ENCODE results near the gene ZFHX3. TPM values are rescaled to one million over a fixed set of nuclear protein-coding genes. Genes with fewer than 3 reads are reported as not detected.
A peak's percentile ranks its signal among the peaks of the same experiment; 100 is the strongest.

Gene ZFHX3
- polyA plus RNA-seq, 4 donors, result 0.45 to 12.8 (median 2.7) TPM

- Histone ChIP-seq H3K4me3 (ENCODE audit: low read depth in 1 of 3, low read length in 3 of 3) (no peak overlapping the region), H3K36me3 (ENCODE audit: control insufficient read depth in 3 of 3, insufficient read depth in 2 of 3, low read depth in 1 of 3, low read length in 3 of 3) (peaks cover 0 to 7% (median 0%) of the 10 kb centered on the region in 3 donors), H3K27ac (ENCODE audit: low read depth in 1 of 3, low read length in 2 of 3) (peak overlapping the region in 1 of 3 donors; percentile 87), H3K27me3 (ENCODE audit: control insufficient read depth in 3 of 3, insufficient read depth in 3 of 3, low read length in 3 of 3) (no peaks in the 10 kb centered on the region), H3K4me1 (ENCODE audit: control insufficient read depth in 3 of 3, insufficient read depth in 2 of 3, low read depth in 1 of 3, low read length in 2 of 3) (peaks cover 7 to 61% (median 13%) of the 10 kb centered on the region in 3 donors), H3K9me3 (ENCODE audit: control insufficient read depth in 2 of 2, insufficient read depth in 1 of 2, low read depth in 1 of 2, low read length in 1 of 2) (no peaks in the 10 kb centered on the region)
- DNase-seq (peak in 1 of 2 donors; percentile 32), FAIRE-seq (no peak)
- 42 to 85% (median 59%) methylated on average over 8 of the region's 8 CpGs for WGBS, 3 donors
These were observed 171.7 kb downstream of the ZFHX3 start for GRCh38 chr16:72876221-72876620.

- Histone ChIP-seq H3K4me3 (ENCODE audit: low read depth in 1 of 3, low read length in 3 of 3) (no peak overlapping the region), H3K27ac (ENCODE audit: low read depth in 1 of 3, low read length in 2 of 3) (peak overlapping the region in 1 of 3 donors; percentile 87), H3K9me3 (ENCODE audit: control insufficient read depth in 2 of 2, insufficient read depth in 1 of 2, low read depth in 1 of 2, low read length in 1 of 2) (no peaks in the 10 kb centered on the region), H3K27me3 (ENCODE audit: control insufficient read depth in 3 of 3, insufficient read depth in 3 of 3, low read length in 3 of 3) (no peaks in the 10 kb centered on the region), H3K4me1 (ENCODE audit: control insufficient read depth in 3 of 3, insufficient read depth in 2 of 3, low read depth in 1 of 3, low read length in 2 of 3) (peaks cover 7 to 57% (median 13%) of the 10 kb centered on the region in 3 donors), H3K36me3 (ENCODE audit: control insufficient read depth in 3 of 3, insufficient read depth in 2 of 3, low read depth in 1 of 3, low read length in 3 of 3) (peaks cover 0 to 7% (median 0%) of the 10 kb centered on the region in 3 donors)
- FAIRE-seq, result no peak
- 38 to 61% (median 54%) methylated on average over 12 of the region's 12 CpGs for WGBS, 3 donors
- DNase-seq, result peak; percentile 53 to 86
These were observed 172.5 kb downstream of the ZFHX3 start for GRCh38 chr16:72875291-72876031.

GRCh38 chr16:72873853-72874252 lies 174.1 kb downstream of the ZFHX3 start:
- H3K27me3 ChIP-seq (ENCODE audit: control insufficient read depth in 3 of 3, insufficient read depth in 3 of 3, low read length in 3 of 3), result no peaks in the 10 kb centered on the region
- 93 to 96% (median 94%) methylated on average over 8 of the region's 8 CpGs for WGBS, 3 donors
- no peak for DNase-seq
- H3K9me3 ChIP-seq (ENCODE audit: control insufficient read depth in 2 of 2, insufficient read depth in 1 of 2, low read depth in 1 of 2, low read length in 1 of 2), result no peaks in the 10 kb centered on the region
- H3K4me1 ChIP-seq (ENCODE audit: control insufficient read depth in 3 of 3, insufficient read depth in 2 of 3, low read depth in 1 of 3, low read length in 2 of 3), result peaks cover 7 to 46% (median 13%) of the 10 kb centered on the region in 3 donors
- no peaks in the 10 kb centered on the region for H3K36me3 ChIP-seq (ENCODE audit: control insufficient read depth in 3 of 3, insufficient read depth in 2 of 3, low read depth in 1 of 3, low read length in 3 of 3)
- no peak overlapping the region for H3K27ac ChIP-seq (ENCODE audit: low read depth in 1 of 3, low read length in 2 of 3)
- FAIRE-seq, result no peak
- no peak overlapping the region for H3K4me3 ChIP-seq (ENCODE audit: low read depth in 1 of 3, low read length in 3 of 3)

DNA sequence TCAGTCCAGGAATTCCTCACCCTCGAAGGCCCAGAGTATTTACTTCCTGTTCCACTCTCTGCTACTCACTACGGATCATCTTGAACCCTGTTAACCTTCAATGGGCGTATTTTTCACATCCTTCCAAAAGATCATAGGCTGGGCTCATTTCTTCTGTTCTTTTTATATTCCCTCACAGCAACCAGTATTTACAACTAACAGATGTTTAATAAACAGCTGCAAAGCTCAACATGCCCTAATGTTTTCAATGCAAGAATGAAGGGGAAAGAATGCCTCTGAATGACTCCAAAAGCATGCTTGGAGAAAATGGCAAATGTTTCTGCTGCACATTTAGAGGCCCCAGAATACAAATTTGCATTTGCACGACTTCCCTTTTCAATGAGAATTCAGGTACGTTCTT lies 174.9 kb downstream of the ZFHX3 start:
- no peaks in the 10 kb centered on the region for H3K9me3 ChIP-seq (ENCODE audit: control insufficient read depth in 2 of 2, insufficient read depth in 1 of 2, low read depth in 1 of 2, low read length in 1 of 2)
- H3K4me3 ChIP-seq (ENCODE audit: low read depth in 1 of 3, low read length in 3 of 3), result no peak overlapping the region
- peaks cover 5 to 39% (median 13%) of the 10 kb centered on the region in 3 donors for H3K4me1 ChIP-seq (ENCODE audit: control insufficient read depth in 3 of 3, insufficient read depth in 2 of 3, low read depth in 1 of 3, low read length in 2 of 3)
- no peaks in the 10 kb centered on the region for H3K27me3 ChIP-seq (ENCODE audit: control insufficient read depth in 3 of 3, insufficient read depth in 3 of 3, low read length in 3 of 3)
- H3K27ac ChIP-seq (ENCODE audit: low read depth in 1 of 3, low read length in 2 of 3), result peak overlapping the region in 1 of 3 donors; percentile 69
- DNase-seq (peak in 1 of 2 donors; percentile 20), FAIRE-seq (no peak)
- H3K36me3 ChIP-seq (ENCODE audit: control insufficient read depth in 3 of 3, insufficient read depth in 2 of 3, low read depth in 1 of 3, low read length in 3 of 3), result no peaks in the 10 kb centered on the region
- 64 to 91% (median 86%) methylated on average over 5 of the region's 5 CpGs for WGBS, 3 donors

GRCh38 chr16:72865835-72866234 lies 182.1 kb downstream of the ZFHX3 start:
- Histone ChIP-seq H3K36me3 (ENCODE audit: control insufficient read depth in 3 of 3, insufficient read depth in 2 of 3, low read depth in 1 of 3, low read length in 3 of 3) (peaks cover 0 to 7% (median 0%) of the 10 kb centered on the region in 3 donors), H3K4me1 (ENCODE audit: control insufficient read depth in 3 of 3, insufficient read depth in 2 of 3, low read depth in 1 of 3, low read length in 2 of 3) (no peaks in the 10 kb centered on the region), H3K4me3 (ENCODE audit: low read depth in 1 of 3, low read length in 3 of 3) (no peak overlapping the region), H3K27me3 (ENCODE audit: control insufficient read depth in 3 of 3, insufficient read depth in 3 of 3, low read length in 3 of 3) (no peaks in the 10 kb centered on the region), H3K27ac (ENCODE audit: low read depth in 1 of 3, low read length in 2 of 3) (no peak overlapping the region), H3K9me3 (ENCODE audit: control insufficient read depth in 2 of 2, insufficient read depth in 1 of 2, low read depth in 1 of 2, low read length in 1 of 2) (no peaks in the 10 kb centered on the region)
- FAIRE-seq (no peak), DNase-seq (no peak)
- 89 to 94% (median 93%) methylated on average over 7 of the region's 7 CpGs for WGBS, 3 donors

DNA sequence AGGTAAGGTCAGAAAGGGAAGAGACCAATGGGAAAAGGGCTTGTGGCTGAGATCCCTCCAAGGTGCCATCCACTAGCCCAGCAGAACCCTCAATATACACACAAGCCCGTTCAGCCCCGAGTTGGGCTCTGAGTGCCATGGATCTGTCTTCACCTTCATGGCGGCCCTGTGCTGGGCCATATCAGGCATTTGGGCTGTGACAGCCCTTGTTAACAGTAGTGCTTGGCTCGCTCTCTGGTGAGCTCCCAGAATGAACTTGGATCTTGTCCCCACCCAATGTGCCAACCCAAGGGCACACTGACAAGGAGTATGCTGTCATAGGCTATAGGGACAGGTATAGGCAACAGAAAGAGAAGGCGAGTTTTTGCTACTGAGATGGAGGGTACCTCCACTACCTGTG lies 182.7 kb downstream of the ZFHX3 start:
- no peak for FAIRE-seq
- H3K9me3 ChIP-seq (ENCODE audit: control insufficient read depth in 2 of 2, insufficient read depth in 1 of 2, low read depth in 1 of 2, low read length in 1 of 2), result no peaks in the 10 kb centered on the region
- peaks cover 0 to 7% (median 0%) of the 10 kb centered on the region in 3 donors for H3K36me3 ChIP-seq (ENCODE audit: control insufficient read depth in 3 of 3, insufficient read depth in 2 of 3, low read depth in 1 of 3, low read length in 3 of 3)
- WGBS, 3 donors, result 94 to 96% (median 95%) methylated on average over 5 of the region's 5 CpGs
- DNase-seq, result no peak
- H3K27me3 ChIP-seq (ENCODE audit: control insufficient read depth in 3 of 3, insufficient read depth in 3 of 3, low read length in 3 of 3), result no peaks in the 10 kb centered on the region
- H3K4me1 ChIP-seq (ENCODE audit: control insufficient read depth in 3 of 3, insufficient read depth in 2 of 3, low read depth in 1 of 3, low read length in 2 of 3), result no peaks in the 10 kb centered on the region
- H3K27ac ChIP-seq (ENCODE audit: low read depth in 1 of 3, low read length in 2 of 3), result no peak overlapping the region
- H3K4me3 ChIP-seq (ENCODE audit: low read depth in 1 of 3, low read length in 3 of 3), result no peak overlapping the region

GRCh38 chr16:72864130-72864833 lies 183.6 kb downstream of the ZFHX3 start:
- H3K27ac ChIP-seq (ENCODE audit: low read depth in 1 of 3, low read length in 2 of 3), result no peak overlapping the region
- 79 to 89% (median 81%) methylated on average over 6 of the region's 6 CpGs for WGBS, 3 donors
- H3K4me1 ChIP-seq (ENCODE audit: control insufficient read depth in 3 of 3, insufficient read depth in 2 of 3, low read depth in 1 of 3, low read length in 2 of 3), result peaks cover 0 to 5% (median 0%) of the 10 kb centered on the region in 3 donors
- FAIRE-seq, result no peak
- no peak overlapping the region for H3K4me3 ChIP-seq (ENCODE audit: low read depth in 1 of 3, low read length in 3 of 3)
- peaks cover 0 to 7% (median 0%) of the 10 kb centered on the region in 3 donors for H3K36me3 ChIP-seq (ENCODE audit: control insufficient read depth in 3 of 3, insufficient read depth in 2 of 3, low read depth in 1 of 3, low read length in 3 of 3)
- no peak for DNase-seq
- H3K27me3 ChIP-seq (ENCODE audit: control insufficient read depth in 3 of 3, insufficient read depth in 3 of 3, low read length in 3 of 3), result no peaks in the 10 kb centered on the region
- no peaks in the 10 kb centered on the region for H3K9me3 ChIP-seq (ENCODE audit: control insufficient read depth in 2 of 2, insufficient read depth in 1 of 2, low read depth in 1 of 2, low read length in 1 of 2)

- no peak for DNase-seq
- no peaks in the 10 kb centered on the region for H3K9me3 ChIP-seq (ENCODE audit: control insufficient read depth in 2 of 2, insufficient read depth in 1 of 2, low read depth in 1 of 2, low read length in 1 of 2)
- H3K36me3 ChIP-seq (ENCODE audit: control insufficient read depth in 3 of 3, insufficient read depth in 2 of 3, low read depth in 1 of 3, low read length in 3 of 3), result peaks cover 0 to 7% (median 0%) of the 10 kb centered on the region in 3 donors
- H3K27ac ChIP-seq (ENCODE audit: low read depth in 1 of 3, low read length in 2 of 3), result no peak overlapping the region
- H3K4me3 ChIP-seq (ENCODE audit: low read depth in 1 of 3, low read length in 3 of 3), result no peak overlapping the region
- FAIRE-seq, result no peak
- H3K4me1 ChIP-seq (ENCODE audit: control insufficient read depth in 3 of 3, insufficient read depth in 2 of 3, low read depth in 1 of 3, low read length in 2 of 3), result peaks cover 0 to 6% (median 0%) of the 10 kb centered on the region in 3 donors
- H3K27me3 ChIP-seq (ENCODE audit: control insufficient read depth in 3 of 3, insufficient read depth in 3 of 3, low read length in 3 of 3), result no peaks in the 10 kb centered on the region
These were observed 185.8 kb downstream of the ZFHX3 start for GRCh38 chr16:72862090-72862489.
